ENCODE results near the gene HID1. TPM values are rescaled to one million over a fixed set of nuclear protein-coding genes. Genes with fewer than 3 reads are reported as not detected.
A peak's percentile ranks its signal among the peaks of the same experiment; 100 is the strongest.

Gene HID1
- total RNA-seq, 1 donor from 2014 or later: 3.5 TPM

DNA sequence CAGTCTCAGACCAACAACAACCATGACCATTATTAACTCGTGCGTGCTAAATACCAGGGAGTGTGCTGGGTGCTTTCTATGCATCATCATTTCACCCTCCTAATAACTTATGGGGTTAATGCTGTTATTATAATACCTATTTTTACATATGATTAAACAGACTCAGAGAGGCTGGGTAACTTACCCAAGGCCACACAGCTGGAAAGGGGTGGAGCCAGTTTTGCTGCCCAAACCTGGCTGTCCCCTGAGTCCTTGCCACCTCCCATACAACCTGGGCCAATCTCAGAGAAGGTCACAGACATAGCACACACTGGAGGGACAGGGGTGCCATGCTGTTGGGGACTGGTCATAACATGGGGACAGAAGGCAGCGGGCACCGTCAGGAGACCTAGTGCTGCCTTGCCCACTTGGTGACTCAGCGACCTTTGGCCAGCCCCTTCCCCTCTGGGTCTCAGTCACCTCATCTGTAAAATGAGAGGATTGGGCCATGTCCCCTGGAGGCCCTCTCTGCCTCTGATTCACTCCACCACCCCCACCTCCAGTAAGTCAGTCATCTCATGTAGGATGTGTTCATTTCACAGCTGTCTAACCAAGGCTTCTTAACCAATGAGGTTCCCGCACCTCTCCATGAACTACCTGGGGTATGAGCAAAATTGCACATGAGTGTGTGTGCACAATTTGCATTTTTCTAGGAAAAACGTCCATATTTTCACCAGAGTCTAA, 67.7 kb downstream of the HID1 start:
- Histone ChIP-seq H3K4me3 (no peak overlapping the region), H3K4me2 (no peak overlapping the region), H3K79me2 (ENCODE audit: low read depth) (no peaks in the 10 kb centered on the region), H3K27me3 (no peaks in the 10 kb centered on the region), H3K9ac (no peak overlapping the region), H2AFZ (replicated peaks) (no peak overlapping the region), H3K27ac (no peak overlapping the region), H3F3A (ENCODE audit: low read depth) (no peaks in the 10 kb centered on the region), H4K20me1 (ENCODE audit: low read depth) (no peaks in the 10 kb centered on the region), H3K9me3 (ENCODE audit: low read depth) (no peaks in the 10 kb centered on the region), H3K36me3 (no peaks in the 10 kb centered on the region), H3K4me1 (no peaks in the 10 kb centered on the region)
- Mint-ChIP-seq H3K9me3 (no peaks in the 10 kb centered on the region), H3K4me1 (peaks cover 6% of the 10 kb centered on the region), H3K36me3 (no peaks in the 10 kb centered on the region), H3K4me3 (peak overlapping the region; percentile 30), H3K27ac (no peak overlapping the region), H3K27me3 (ENCODE audit: insufficient read depth, low read depth) (peaks cover 21% of the 10 kb centered on the region)
- DNase-seq (ENCODE audit: low spot score): no peak
- no peak for TF ChIP-seq EZH2 (IDR thresholded peaks at IDR 0.05)
- TF ChIP-seq, protein P1, sequence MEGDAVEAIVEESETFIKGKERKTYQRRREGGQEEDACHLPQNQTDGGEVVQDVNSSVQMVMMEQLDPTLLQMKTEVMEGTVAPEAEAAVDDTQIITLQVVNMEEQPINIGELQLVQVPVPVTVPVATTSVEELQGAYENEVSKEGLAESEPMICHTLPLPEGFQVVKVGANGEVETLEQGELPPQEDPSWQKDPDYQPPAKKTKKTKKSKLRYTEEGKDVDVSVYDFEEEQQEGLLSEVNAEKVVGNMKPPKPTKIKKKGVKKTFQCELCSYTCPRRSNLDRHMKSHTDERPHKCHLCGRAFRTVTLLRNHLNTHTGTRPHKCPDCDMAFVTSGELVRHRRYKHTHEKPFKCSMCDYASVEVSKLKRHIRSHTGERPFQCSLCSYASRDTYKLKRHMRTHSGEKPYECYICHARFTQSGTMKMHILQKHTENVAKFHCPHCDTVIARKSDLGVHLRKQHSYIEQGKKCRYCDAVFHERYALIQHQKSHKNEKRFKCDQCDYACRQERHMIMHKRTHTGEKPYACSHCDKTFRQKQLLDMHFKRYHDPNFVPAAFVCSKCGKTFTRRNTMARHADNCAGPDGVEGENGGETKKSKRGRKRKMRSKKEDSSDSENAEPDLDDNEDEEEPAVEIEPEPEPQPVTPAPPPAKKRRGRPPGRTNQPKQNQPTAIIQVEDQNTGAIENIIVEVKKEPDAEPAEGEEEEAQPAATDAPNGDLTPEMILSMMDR (IDR thresholded peaks at IDR 0.05): no peak

DNA sequence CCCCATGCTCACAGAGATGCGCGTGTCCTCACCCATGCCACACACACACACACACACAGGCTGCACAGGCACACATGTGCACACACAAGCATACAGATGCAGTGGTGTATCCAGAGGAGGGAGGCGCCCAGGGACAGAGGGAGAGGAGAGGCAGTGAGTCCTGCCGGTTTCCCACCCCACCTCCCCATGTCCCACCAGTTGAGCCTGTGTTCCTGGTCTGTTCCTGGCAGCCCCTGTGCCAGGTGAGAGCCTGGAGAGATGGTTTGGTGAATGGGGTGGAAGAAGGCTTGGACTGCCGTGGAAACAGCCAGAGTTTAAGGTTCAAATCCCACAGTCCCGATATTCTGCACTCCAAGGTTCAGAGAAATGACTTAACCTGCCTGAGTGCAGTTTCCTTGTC, 68.9 kb downstream of the HID1 start:
- H3K4me1 ChIP-seq: no peaks in the 10 kb centered on the region
- no peaks in the 10 kb centered on the region for H3K79me2 ChIP-seq (ENCODE audit: low read depth)
- H3K9me3 ChIP-seq (ENCODE audit: low read depth): no peaks in the 10 kb centered on the region
- H3K27ac ChIP-seq: no peak overlapping the region
- no peak overlapping the region for H3K4me2 ChIP-seq
- peaks cover 23% of the 10 kb centered on the region for H3K27me3 Mint-ChIP-seq (ENCODE audit: insufficient read depth, low read depth)
- H3K36me3 ChIP-seq: no peaks in the 10 kb centered on the region
- H4K20me1 ChIP-seq (ENCODE audit: low read depth): no peaks in the 10 kb centered on the region
- H3K9me3 Mint-ChIP-seq: no peaks in the 10 kb centered on the region
- TF ChIP-seq EZH2 (IDR thresholded peaks at IDR 0.05) (no peak), EZH2phosphoT487 (IDR thresholded peaks at IDR 0.05) (no peak)
- TF ChIP-seq, protein P1 (IDR thresholded peaks at IDR 0.05): no peak
- no peaks in the 10 kb centered on the region for H3K27me3 ChIP-seq
- no peak overlapping the region for H3K4me3 ChIP-seq
- no peak overlapping the region for H3K9ac ChIP-seq
- no peak overlapping the region for H3K4me3 Mint-ChIP-seq
- no peak overlapping the region for H2AFZ ChIP-seq (replicated peaks)
- no peak for DNase-seq (ENCODE audit: low spot score)
- no peak overlapping the region for H3K27ac Mint-ChIP-seq
- no peaks in the 10 kb centered on the region for H3F3A ChIP-seq (ENCODE audit: low read depth)
- H3K4me1 Mint-ChIP-seq: peaks cover 2% of the 10 kb centered on the region
- no peaks in the 10 kb centered on the region for H3K36me3 Mint-ChIP-seq

DNA sequence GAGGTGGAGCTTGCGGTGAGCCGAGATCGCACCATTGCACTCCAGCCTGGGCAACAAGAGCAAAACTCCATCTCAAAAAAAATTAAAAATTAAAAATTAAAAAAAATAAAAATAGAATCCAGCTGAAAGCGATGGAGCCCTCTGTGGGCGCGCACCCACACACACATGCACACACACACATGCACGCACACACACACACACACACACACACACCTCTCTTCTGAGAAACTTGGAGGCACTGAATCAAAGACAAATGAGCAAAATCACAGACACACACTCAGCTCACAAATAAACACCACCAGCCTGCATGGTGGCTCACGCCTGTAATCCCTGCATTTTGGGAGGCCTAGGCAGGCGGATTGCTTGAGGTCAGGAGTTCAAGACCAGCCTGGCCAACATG, 69.5 kb downstream of the HID1 start:
- H3K4me3 Mint-ChIP-seq: no peak overlapping the region
- no peak for DNase-seq (ENCODE audit: low spot score)
- Histone ChIP-seq H3K27me3 (no peaks in the 10 kb centered on the region), H2AFZ (replicated peaks) (no peak overlapping the region), H3K4me3 (no peak overlapping the region), H3K9ac (no peak overlapping the region), H3K9me3 (ENCODE audit: low read depth) (no peaks in the 10 kb centered on the region), H3K4me2 (no peak overlapping the region), H3K27ac (no peak overlapping the region), H3K36me3 (no peaks in the 10 kb centered on the region), H3F3A (ENCODE audit: low read depth) (no peaks in the 10 kb centered on the region), H4K20me1 (ENCODE audit: low read depth) (no peaks in the 10 kb centered on the region), H3K79me2 (ENCODE audit: low read depth) (no peaks in the 10 kb centered on the region), H3K4me1 (no peaks in the 10 kb centered on the region)
- no peaks in the 10 kb centered on the region for H3K36me3 Mint-ChIP-seq
- peaks cover 2% of the 10 kb centered on the region for H3K4me1 Mint-ChIP-seq
- H3K27me3 Mint-ChIP-seq (ENCODE audit: insufficient read depth, low read depth): peaks cover 21% of the 10 kb centered on the region
- no peaks in the 10 kb centered on the region for H3K9me3 Mint-ChIP-seq
- no peak overlapping the region for H3K27ac Mint-ChIP-seq
- TF ChIP-seq, protein P1 (IDR thresholded peaks at IDR 0.05): no peak
- TF ChIP-seq EZH2phosphoT487 (IDR thresholded peaks at IDR 0.05): no peak
